Ishikawa (cell line): ENCODE measurements around the gene PTPRU.

Experiments used
- CREB1 ChIP-seq: IDR thresholded peaks from 2 replicates; pipeline ENCODE4 v1.6.1; 2012; ENCODE audit warnings: low read depth
- EGR1 ChIP-seq: IDR thresholded peaks from 2 replicates; pipeline ENCODE4 v1.6.1; 2012
- EP300 ChIP-seq: IDR thresholded peaks from 2 replicates; pipeline ENCODE4 v1.6.1; 2012; ENCODE audit warnings: borderline replicate concordance
- NFIC ChIP-seq: IDR thresholded peaks from 2 replicates; pipeline ENCODE4 v1.6.1; 2012
- RAD21 ChIP-seq: IDR thresholded peaks from 2 replicates; pipeline ENCODE4 v1.6.1; 2012; ENCODE audit warnings: low read depth
- TAF1 ChIP-seq: IDR thresholded peaks from 2 replicates; pipeline ENCODE4 v1.6.1; 2012; ENCODE audit warnings: low read depth, mild to moderate bottlenecking
- TCF12 ChIP-seq: IDR thresholded peaks from 2 replicates; pipeline ENCODE4 v1.6.1; 2012; ENCODE audit warnings: low read depth
- TEAD4 ChIP-seq: IDR thresholded peaks from 2 replicates; pipeline ENCODE4 v1.6.1; 2012
- YY1 ChIP-seq: IDR thresholded peaks from 2 replicates; pipeline ENCODE4 v1.6.1; 2012; ENCODE audit warnings: low read depth
- TF ChIP-seq, protein P1 (sequence below): IDR thresholded peaks from 2 replicates; pipeline ENCODE4 v1.6.1; 2012
- TF ChIP-seq, protein P2 (sequence below): IDR thresholded peaks from 2 replicates; pipeline ENCODE4 v1.6.1; 2012; ENCODE audit warnings: low read depth, mild to moderate bottlenecking

DNA sequence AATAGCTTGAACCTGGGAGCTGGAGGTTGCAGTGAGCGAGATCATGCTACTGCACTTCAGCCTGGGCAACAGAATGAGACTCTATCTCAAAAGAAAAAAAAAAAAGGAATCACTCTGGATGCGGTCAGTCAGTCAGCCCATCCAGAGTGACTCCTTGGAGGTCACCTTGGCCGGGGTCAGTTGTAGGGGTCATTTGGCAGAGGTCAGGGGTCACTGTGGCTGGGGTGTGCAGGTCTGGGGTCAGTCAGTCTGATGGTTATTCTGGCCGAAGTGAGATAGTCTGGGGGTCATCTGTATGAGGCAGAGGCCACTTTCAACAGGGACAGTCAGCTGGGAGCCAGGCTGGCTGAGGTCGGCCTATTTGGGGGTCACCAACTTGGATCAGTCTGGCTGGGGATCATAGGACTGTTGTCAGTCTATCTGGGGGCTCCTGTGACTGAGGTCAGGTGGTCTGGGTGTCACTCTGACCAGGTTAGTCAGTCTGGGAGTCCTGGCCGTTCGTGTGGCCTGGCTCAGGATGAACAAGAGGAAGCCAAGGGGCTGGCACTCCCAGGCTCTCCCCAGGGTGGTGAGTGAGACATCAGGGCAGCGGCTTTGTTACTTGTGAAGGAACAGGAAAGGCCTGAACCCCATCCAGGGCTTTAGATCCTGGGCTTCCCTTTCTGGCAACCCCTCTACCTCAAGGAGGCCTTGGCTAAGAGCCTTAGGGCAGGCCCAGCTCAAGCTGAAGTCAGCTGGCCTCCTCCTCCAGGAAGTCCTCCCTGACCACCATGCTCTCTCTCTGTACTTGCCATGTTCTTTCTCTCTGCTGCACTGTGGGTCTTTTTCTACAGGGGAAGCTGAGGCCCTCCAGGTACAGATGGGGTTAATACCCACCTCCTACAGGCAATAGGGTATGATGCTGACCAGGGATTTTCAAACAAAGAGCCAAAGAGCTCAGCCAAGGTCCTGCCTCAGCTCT is 15.1 kb downstream of the PTPRU start:
- TF ChIP-seq, protein P1, sequence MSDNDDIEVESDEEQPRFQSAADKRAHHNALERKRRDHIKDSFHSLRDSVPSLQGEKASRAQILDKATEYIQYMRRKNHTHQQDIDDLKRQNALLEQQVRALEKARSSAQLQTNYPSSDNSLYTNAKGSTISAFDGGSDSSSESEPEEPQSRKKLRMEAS = no peak
- TF ChIP-seq, protein P2, sequence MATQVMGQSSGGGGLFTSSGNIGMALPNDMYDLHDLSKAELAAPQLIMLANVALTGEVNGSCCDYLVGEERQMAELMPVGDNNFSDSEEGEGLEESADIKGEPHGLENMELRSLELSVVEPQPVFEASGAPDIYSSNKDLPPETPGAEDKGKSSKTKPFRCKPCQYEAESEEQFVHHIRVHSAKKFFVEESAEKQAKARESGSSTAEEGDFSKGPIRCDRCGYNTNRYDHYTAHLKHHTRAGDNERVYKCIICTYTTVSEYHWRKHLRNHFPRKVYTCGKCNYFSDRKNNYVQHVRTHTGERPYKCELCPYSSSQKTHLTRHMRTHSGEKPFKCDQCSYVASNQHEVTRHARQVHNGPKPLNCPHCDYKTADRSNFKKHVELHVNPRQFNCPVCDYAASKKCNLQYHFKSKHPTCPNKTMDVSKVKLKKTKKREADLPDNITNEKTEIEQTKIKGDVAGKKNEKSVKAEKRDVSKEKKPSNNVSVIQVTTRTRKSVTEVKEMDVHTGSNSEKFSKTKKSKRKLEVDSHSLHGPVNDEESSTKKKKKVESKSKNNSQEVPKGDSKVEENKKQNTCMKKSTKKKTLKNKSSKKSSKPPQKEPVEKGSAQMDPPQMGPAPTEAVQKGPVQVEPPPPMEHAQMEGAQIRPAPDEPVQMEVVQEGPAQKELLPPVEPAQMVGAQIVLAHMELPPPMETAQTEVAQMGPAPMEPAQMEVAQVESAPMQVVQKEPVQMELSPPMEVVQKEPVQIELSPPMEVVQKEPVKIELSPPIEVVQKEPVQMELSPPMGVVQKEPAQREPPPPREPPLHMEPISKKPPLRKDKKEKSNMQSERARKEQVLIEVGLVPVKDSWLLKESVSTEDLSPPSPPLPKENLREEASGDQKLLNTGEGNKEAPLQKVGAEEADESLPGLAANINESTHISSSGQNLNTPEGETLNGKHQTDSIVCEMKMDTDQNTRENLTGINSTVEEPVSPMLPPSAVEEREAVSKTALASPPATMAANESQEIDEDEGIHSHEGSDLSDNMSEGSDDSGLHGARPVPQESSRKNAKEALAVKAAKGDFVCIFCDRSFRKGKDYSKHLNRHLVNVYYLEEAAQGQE = no peak
- TF ChIP-seq YY1 = no peak
- TF ChIP-seq NFIC = no peak
- TF ChIP-seq EP300 = no peak
- TF ChIP-seq TAF1 = no peak
- no peak for TF ChIP-seq TCF12
- TF ChIP-seq RAD21 = no peak
- no peak for TF ChIP-seq CREB1
- TF ChIP-seq EGR1 = no peak
- no peak for TF ChIP-seq TEAD4
